ENCODE measurements around the gene SMIM32.

The SMIM32 gene

GRCh38 chr5:136185974-136186665 is 6.8 kb downstream of the SMIM32 start:
- no peak for DNase-seq

GRCh38 chr5:136182618-136183017 is 10.3 kb downstream of the SMIM32 start:
- no peak for DNase-seq

DNA sequence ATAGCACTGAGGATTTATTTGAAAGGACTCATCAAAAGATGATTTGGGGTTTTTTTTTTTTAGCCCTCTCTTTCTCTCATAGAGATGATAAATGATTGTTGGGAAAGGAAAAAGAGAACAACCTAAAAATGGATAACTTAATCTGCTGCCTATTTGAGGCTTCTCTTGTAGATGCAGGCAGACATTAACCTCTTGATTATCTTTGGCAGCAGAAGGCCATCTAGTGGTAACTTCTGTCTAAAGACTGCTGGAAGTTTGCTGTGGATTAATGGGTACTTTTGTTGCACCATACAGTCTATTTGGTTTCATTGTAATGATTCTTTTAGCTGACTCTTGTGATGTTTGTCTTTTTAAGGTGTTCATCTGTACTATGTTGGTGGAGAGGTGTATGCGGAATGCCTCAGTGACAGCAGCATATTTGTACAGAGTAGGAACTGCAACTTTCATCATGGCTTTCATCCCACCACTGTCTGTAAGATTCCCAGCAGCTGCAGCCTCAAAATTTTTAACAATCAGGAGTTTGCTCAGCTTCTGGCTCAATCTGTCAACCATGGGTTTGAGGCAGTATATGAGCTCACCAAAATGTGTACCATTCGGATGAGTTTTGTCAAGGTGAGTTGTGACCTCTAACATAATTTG is 18.8 kb downstream of the SMIM32 start:
- DNase-seq, result peak; percentile 28

- DNase-seq, result no peak
Measured at GRCh38 chr5:136169218-136169617, 23.7 kb downstream of the SMIM32 start.

- DNase-seq, result peak; percentile 9
Measured at GRCh38 chr5:136166909-136167308, 26.1 kb downstream of the SMIM32 start.

DNA sequence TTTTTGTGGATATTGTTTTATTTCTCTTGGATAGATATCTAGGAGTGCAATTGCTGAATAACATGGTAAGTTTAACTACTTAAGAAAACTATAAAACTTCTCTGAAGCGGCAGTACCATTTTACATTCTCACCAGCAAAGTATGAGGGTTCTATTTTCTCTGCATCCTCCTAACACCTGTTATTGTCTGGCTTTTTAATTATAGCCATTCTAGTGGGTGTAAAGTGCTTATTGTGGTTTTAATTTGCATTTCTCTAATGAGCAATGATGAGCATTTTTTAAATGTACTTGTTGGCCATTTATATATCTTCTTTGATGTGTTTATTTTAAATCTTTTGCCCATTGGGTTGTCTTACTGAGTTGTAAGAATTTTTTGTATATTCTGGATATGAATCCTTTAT is 28.7 kb downstream of the SMIM32 start:
- DNase-seq, result no peak

- DNase-seq, result no peak
Measured at GRCh38 chr5:136162008-136162407, 31.0 kb downstream of the SMIM32 start.

DNA sequence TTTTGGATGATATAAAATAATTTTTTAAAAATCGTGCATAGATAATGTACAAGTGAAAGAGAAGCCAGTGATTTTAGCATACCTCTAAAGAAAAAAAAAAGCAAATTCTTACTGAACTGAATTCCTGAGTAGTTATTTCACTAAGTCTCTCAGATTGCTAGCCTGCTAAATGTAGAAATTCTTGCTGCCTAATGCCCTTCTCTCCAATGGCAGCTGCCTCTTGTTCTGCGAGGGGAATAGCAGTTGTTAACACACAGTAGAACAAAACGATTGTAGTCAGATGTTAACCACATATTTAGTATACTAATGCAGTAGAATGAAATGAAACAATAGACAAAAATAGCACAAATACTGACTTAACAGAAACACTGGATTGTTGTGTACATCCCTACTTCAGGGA is 33.5 kb downstream of the SMIM32 start:
- no peak for DNase-seq

DNA sequence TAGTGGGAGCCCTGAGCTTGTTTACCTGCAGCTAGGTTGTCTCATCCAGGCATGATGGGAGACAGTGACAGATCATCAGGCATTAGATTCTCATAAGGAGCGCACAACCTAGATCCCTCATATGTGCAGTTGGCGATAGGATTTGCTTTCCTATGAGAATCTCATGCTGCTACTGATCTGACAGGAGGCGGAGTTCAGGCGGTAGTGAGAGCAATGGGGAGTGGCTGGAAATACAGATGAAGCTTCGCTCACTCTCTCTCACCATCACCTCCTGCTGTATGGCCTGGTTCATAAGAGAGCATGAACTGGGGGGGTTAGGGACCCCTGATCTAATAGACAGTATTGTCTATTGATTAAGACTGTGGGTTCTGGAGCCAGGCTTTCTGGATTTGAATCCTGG is 35.4 kb downstream of the SMIM32 start:
- DNase-seq, result no peak

DNA sequence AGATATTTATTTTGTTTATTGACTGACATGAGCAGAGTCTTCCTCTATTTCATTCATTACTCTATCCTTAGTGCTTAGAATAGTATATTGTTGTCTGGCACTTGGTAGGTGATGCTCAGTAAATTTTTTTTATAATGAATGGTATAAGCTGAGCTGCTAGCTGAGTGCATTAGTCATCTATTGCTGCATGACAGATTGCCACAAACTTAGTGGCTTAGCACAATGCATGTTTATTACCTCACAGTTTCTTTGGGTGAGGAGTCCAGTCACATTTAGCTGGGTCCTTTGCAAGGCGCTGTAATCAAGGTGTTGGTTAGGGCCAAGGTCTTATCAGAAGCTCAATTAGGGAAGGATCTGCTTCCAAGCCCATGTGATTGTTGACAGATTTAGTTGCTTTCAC is 37.2 kb downstream of the SMIM32 start:
- DNase-seq, result no peak

GRCh38 chr5:136155078-136155477 is 37.9 kb downstream of the SMIM32 start:
- DNase-seq, result no peak

- no peak for DNase-seq
Measured at GRCh38 chr5:136153581-136154236, 39.3 kb downstream of the SMIM32 start.

DNA sequence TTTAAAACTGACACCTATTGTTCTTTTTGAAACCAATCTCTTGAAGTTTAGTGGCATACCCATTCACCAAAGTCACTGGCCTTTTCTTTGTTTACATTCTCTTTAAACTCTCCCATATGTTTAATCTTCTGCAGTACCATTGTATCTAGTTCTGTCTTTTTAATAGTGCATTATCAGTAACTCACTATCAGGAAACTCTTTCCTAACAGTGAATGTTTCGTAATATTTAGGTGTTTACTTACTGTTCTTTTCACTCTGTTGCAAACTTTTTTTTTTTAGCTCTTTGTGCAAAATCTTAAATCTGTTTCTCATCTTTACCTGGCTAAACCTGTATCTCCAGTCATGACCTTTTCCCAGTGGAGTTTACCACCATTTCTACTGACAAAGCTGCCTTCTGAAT is 43.1 kb downstream of the SMIM32 start:
- no peak for DNase-seq

- no peak for DNase-seq
Measured at GRCh38 chr5:136147632-136148031, 45.3 kb downstream of the SMIM32 start.

DNA sequence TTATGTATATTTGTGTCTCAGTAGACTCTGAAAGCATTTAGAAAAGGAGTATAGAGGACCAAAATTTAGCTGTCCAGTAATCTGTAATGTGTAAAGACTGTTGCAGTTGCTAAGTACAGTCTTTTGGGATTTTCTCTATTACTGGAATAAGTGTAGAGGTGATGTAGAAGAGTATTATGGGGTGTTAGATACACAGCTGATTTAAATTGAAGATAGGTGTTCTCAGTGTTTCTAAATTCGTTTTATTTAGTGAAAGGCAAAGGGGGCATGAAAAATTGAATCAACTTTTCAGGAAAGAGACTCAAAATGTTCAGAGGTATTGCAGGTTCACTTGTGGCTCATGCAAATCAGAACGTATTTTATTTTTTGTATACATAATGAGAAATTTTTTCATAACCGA is 46.8 kb downstream of the SMIM32 start:
- no peak for DNase-seq

- DNase-seq, result no peak
Measured at GRCh38 chr5:136145030-136145429, 47.9 kb downstream of the SMIM32 start.

GRCh38 chr5:136143763-136144162 is 49.2 kb downstream of the SMIM32 start:
- DNase-seq, result no peak

DNA sequence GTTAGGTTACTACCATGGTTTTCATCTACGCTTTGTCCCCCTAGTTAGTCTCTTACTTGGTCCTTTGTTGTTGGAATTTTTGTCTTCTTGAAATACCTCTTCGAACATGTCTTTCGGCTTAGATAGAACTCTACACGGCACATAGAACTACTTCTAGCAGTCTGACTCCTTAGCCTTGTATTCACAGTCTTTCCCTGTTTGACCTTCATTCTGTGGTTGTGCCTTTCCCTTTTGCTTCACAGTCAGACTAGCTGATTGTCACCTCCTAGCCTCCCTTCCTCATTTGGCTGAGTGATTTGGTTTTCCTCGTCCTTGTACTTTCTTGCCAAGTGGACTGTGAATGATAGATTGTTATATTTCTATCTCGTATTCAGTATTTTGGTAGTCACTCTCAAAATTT is 49.6 kb downstream of the SMIM32 start:
- DNase-seq, result no peak

DNA sequence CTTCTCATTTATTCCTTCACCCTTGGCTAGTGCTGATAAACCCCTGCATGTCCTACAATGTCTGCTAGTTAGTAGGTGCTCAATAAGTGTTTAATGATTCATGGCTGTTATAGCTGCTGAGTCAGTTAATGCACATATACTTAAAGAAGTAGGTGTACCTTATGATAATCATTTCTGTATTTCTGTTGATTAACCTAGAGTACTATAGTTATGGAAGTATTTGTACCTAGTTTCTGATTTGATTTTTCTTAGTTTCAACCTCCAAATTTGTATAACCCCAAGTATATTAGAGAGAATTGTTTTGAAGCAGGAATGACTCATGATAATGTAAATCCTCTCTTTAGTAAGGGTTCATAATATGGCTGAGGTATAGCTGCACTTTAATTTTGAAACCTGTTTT is 51.4 kb downstream of the SMIM32 start:
- DNase-seq, result no peak
